HepG2 (cell line): ENCODE results near the gene DRAP1.

Experiments used
- CHD2 ChIP-seq: IDR thresholded peaks from 2 replicates; pipeline ENCODE4 v1.6.1; 2011; ENCODE audit warnings: low read depth, low read length, improper control_type of control experiment
- DPF2 ChIP-seq: sonication (generic); formaldehyde crosslinking; IDR thresholded peaks from 2 replicates; pipeline ENCODE4 v1.4.0; 2020; ENCODE audit warnings: mild to moderate bottlenecking, low read depth, missing genetic modification reagents, borderline replicate concordance
- MXI1 ChIP-seq: IDR thresholded peaks from 3 replicates; pipeline ENCODE4 v1.6.1; 2012; ENCODE audit warnings: low read depth, low read length, inconsistent platforms, borderline replicate concordance
- NR2C2 ChIP-seq: sonication (generic); formaldehyde crosslinking; IDR thresholded peaks from 2 replicates; pipeline ENCODE4 v1.4.0; 2020; ENCODE audit warnings: missing genetic modification reagents, mild to moderate bottlenecking, moderate library complexity, borderline replicate concordance
- NR3C1 ChIP-seq: sonication (generic); formaldehyde crosslinking; IDR thresholded peaks from 2 replicates; pipeline ENCODE4 v1.4.0; 2020; ENCODE audit warnings: missing genetic modification reagents
- POLR2A ChIP-seq, 2 experiments: IDR thresholded peaks; 2 replicates each; pipeline ENCODE4 v1.6.1; 2011; ENCODE audit warnings: low read depth in 2 of 2, low read length in 2 of 2, mild to moderate bottlenecking in 1 of 2, moderate library complexity in 1 of 2; ENCODE audit not compliant: insufficient read depth in 1 of 2
- TCF12 ChIP-seq, 2 experiments: fragments of 450-650 bp in 1 of 2; sonication (generic) in 1 of 2; formaldehyde crosslinking in 1 of 2; IDR thresholded peaks; 2 replicates each; pipeline versions ENCODE4 v1.6.1 to v1.8.0; 2017 to 2022; ENCODE audit warnings: antibody characterized with exemption in 1 of 2, mild to moderate bottlenecking in 1 of 2, missing genetic modification reagents in 1 of 2, moderate library complexity in 1 of 2
- ZBTB20 ChIP-seq: sonication (generic); formaldehyde crosslinking; IDR thresholded peaks from 2 replicates; pipeline ENCODE4 v1.8.1; 2023; ENCODE audit warnings: missing genetic modification reagents, low read depth, mild to moderate bottlenecking, borderline replicate concordance
- ZNF383 ChIP-seq: sonication (generic); formaldehyde crosslinking; IDR thresholded peaks from 2 replicates; pipeline ENCODE4 v1.4.0; 2020; ENCODE audit warnings: missing genetic modification reagents, mild to moderate bottlenecking, borderline replicate concordance
- ZNF441 ChIP-seq: sonication (generic); formaldehyde crosslinking; IDR thresholded peaks from 2 replicates; pipeline ENCODE4 v1.7.0; 2021; ENCODE audit warnings: missing genetic modification reagents, borderline replicate concordance
- ZSCAN20 ChIP-seq: sonication (generic); formaldehyde crosslinking; IDR thresholded peaks from 2 replicates; pipeline ENCODE4 v1.4.0; 2020; ENCODE audit warnings: missing genetic modification reagents, mild to moderate bottlenecking, borderline replicate concordance
- TF ChIP-seq, protein P1 (sequence below): sonication (generic); formaldehyde crosslinking; IDR thresholded peaks from 2 replicates; pipeline ENCODE4 v1.4.0; 2020; ENCODE audit warnings: missing genetic modification reagents
- TF ChIP-seq, protein P2 (sequence below): IDR thresholded peaks from 2 replicates; pipeline ENCODE4 v1.6.1; 2012; ENCODE audit warnings: low read length, improper control_type of control experiment
- TF ChIP-seq, protein P3 (sequence below): sonication (generic); formaldehyde crosslinking; IDR thresholded peaks from 2 replicates; pipeline ENCODE4 v1.5.0; 2020; ENCODE audit warnings: mild to moderate bottlenecking, missing genetic modification reagents, moderate library complexity

DNA sequence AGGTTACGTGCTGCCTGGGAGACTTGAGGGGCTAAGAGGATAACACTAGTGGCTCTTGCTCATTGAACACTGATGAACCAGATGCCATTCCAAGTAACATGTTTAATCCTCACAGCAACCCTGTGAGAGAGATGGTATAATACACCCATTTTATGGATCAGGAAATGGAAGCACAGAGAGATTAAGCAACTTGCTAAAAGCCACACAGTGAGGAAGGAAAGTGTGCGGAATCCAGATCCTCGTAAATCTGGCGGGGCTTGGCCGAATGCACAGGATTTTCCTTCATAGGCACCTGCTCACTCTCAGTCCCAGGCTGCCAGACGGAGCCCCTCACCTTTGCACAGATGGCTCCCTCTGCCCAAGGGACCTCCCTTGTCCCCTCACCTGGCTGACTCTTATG lies 11.3 kb upstream of the DRAP1 start:
- TF ChIP-seq, protein P1, sequence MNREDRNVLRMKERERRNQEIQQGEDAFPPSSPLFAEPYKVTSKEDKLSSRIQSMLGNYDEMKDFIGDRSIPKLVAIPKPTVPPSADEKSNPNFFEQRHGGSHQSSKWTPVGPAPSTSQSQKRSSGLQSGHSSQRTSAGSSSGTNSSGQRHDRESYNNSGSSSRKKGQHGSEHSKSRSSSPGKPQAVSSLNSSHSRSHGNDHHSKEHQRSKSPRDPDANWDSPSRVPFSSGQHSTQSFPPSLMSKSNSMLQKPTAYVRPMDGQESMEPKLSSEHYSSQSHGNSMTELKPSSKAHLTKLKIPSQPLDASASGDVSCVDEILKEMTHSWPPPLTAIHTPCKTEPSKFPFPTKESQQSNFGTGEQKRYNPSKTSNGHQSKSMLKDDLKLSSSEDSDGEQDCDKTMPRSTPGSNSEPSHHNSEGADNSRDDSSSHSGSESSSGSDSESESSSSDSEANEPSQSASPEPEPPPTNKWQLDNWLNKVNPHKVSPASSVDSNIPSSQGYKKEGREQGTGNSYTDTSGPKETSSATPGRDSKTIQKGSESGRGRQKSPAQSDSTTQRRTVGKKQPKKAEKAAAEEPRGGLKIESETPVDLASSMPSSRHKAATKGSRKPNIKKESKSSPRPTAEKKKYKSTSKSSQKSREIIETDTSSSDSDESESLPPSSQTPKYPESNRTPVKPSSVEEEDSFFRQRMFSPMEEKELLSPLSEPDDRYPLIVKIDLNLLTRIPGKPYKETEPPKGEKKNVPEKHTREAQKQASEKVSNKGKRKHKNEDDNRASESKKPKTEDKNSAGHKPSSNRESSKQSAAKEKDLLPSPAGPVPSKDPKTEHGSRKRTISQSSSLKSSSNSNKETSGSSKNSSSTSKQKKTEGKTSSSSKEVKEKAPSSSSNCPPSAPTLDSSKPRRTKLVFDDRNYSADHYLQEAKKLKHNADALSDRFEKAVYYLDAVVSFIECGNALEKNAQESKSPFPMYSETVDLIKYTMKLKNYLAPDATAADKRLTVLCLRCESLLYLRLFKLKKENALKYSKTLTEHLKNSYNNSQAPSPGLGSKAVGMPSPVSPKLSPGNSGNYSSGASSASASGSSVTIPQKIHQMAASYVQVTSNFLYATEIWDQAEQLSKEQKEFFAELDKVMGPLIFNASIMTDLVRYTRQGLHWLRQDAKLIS (CRISPR knock-in tag): no peak
- TF ChIP-seq NR2C2 (CRISPR knock-in tag): no peak
- no peak for TF ChIP-seq ZSCAN20 (CRISPR knock-in tag)
- no peak for TF ChIP-seq ZNF383 (CRISPR knock-in tag)
- no peak for TF ChIP-seq NR3C1 (CRISPR knock-in tag)
- TF ChIP-seq, protein P2, sequence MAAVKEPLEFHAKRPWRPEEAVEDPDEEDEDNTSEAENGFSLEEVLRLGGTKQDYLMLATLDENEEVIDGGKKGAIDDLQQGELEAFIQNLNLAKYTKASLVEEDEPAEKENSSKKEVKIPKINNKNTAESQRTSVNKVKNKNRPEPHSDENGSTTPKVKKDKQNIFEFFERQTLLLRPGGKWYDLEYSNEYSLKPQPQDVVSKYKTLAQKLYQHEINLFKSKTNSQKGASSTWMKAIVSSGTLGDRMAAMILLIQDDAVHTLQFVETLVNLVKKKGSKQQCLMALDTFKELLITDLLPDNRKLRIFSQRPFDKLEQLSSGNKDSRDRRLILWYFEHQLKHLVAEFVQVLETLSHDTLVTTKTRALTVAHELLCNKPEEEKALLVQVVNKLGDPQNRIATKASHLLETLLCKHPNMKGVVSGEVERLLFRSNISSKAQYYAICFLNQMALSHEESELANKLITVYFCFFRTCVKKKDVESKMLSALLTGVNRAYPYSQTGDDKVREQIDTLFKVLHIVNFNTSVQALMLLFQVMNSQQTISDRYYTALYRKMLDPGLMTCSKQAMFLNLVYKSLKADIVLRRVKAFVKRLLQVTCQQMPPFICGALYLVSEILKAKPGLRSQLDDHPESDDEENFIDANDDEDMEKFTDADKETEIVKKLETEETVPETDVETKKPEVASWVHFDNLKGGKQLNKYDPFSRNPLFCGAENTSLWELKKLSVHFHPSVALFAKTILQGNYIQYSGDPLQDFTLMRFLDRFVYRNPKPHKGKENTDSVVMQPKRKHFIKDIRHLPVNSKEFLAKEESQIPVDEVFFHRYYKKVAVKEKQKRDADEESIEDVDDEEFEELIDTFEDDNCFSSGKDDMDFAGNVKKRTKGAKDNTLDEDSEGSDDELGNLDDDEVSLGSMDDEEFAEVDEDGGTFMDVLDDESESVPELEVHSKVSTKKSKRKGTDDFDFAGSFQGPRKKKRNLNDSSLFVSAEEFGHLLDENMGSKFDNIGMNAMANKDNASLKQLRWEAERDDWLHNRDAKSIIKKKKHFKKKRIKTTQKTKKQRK: no peak
- TF ChIP-seq, protein P3, sequence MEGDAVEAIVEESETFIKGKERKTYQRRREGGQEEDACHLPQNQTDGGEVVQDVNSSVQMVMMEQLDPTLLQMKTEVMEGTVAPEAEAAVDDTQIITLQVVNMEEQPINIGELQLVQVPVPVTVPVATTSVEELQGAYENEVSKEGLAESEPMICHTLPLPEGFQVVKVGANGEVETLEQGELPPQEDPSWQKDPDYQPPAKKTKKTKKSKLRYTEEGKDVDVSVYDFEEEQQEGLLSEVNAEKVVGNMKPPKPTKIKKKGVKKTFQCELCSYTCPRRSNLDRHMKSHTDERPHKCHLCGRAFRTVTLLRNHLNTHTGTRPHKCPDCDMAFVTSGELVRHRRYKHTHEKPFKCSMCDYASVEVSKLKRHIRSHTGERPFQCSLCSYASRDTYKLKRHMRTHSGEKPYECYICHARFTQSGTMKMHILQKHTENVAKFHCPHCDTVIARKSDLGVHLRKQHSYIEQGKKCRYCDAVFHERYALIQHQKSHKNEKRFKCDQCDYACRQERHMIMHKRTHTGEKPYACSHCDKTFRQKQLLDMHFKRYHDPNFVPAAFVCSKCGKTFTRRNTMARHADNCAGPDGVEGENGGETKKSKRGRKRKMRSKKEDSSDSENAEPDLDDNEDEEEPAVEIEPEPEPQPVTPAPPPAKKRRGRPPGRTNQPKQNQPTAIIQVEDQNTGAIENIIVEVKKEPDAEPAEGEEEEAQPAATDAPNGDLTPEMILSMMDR (CRISPR knock-in tag): no peak
- no peak for TF ChIP-seq CHD2
- TF ChIP-seq POLR2A (IDR thresholded peaks at IDR 0.05; ENCODE audit: insufficient read depth in 1 of 2, low read depth in 2 of 2, low read length in 2 of 2): no peak
- TF ChIP-seq TCF12 (IDR thresholded peaks at IDR 0.05): no peak
- no peak for TF ChIP-seq TCF12 (CRISPR knock-in tag; IDR thresholded peaks at IDR 0.05)
- no peak for TF ChIP-seq DPF2 (CRISPR knock-in tag)
- TF ChIP-seq ZNF441 (CRISPR knock-in tag): no peak
- TF ChIP-seq ZBTB20 (CRISPR knock-in tag): no peak
- TF ChIP-seq MXI1: no peak
